ENCODE results near the gene GSC2. TPM values are rescaled to one million over a fixed set of nuclear protein-coding genes. Genes with fewer than 3 reads are reported as not detected.

The GSC2 gene
- total and polyA plus RNA-seq, 9 of the 15 experiments (the other 6 are each of a cell fraction or from before 2014, with no cell fraction given): not detected

GRCh38 chr22:19178657-19179496 lies 28.8 kb upstream of the GSC2 start, which contains the start of gene SLC25A1 (continued):
- TF ChIP-seq BMI1 (IDR thresholded peaks at IDR 0.05; ENCODE audit: low read length) (no peak), MCM3 (IDR thresholded peaks at IDR 0.05) (no peak), TEAD1 (CRISPR knock-in tag; IDR thresholded peaks at IDR 0.05) (no peak; a peak in 1 of 4 replicates), ESRRB (CRISPR knock-in tag; IDR thresholded peaks at IDR 0.05; ENCODE audit: borderline replicate concordance) (no peak), E2F5 (CRISPR knock-in tag; IDR thresholded peaks at IDR 0.05) (no peak), MCM2 (IDR thresholded peaks at IDR 0.05; ENCODE audit: low read depth) (no peak), RUNX1 (IDR thresholded peaks at IDR 0.05; ENCODE audit: low read depth) (no peak), XRCC3 (IDR thresholded peaks at IDR 0.05) (no peak), SMAD2 (IDR thresholded peaks at IDR 0.05; ENCODE audit: low read depth, low read length) (peak; percentile 62; the same call in 1 of the 2 replicates), HMG20B (CRISPR knock-in tag; IDR thresholded peaks at IDR 0.05) (no peak), E2F8 (IDR thresholded peaks at IDR 0.05; ENCODE audit: low read depth, partially characterized antibody) (no peak), E2F6 (IDR thresholded peaks at IDR 0.05; ENCODE audit: borderline replicate concordance in 1 of 2, extremely low read depth in 1 of 2, insufficient read depth in 1 of 2, insufficient read length in 1 of 2, low read depth in 1 of 2, low read length in 1 of 2, poor library complexity in 1 of 2, severe bottlenecking in 1 of 2) (peak; percentile 68 to 88), ZNF445 (CRISPR knock-in tag; IDR thresholded peaks at IDR 0.05; ENCODE audit: low read depth) (no peak), ZBTB12 (CRISPR knock-in tag; IDR thresholded peaks at IDR 0.05) (no peak), ZEB2 (IDR thresholded peaks at IDR 0.05) (no peak), STAT5A (IDR thresholded peaks at IDR 0.05; ENCODE audit: borderline replicate concordance, low read length) (no peak), PCBP1 (IDR thresholded peaks at IDR 0.05; ENCODE audit: low read depth, low read length, poor library complexity, severe bottlenecking) (no peak), SAFB2 (IDR thresholded peaks at IDR 0.05; ENCODE audit: borderline replicate concordance, low read depth, low read length, severe bottlenecking) (no peak), NELFE (IDR thresholded peaks at IDR 0.05; ENCODE audit: insufficient read depth, insufficient read length) (no peak), E2F1 (CRISPR knock-in tag; IDR thresholded peaks at IDR 0.05) (peak; percentile 45; the same call in 1 of the 2 replicates), ZKSCAN8 (CRISPR knock-in tag; IDR thresholded peaks at IDR 0.05) (no peak)

Measured in K562 (cell line).